Suprapubic skin (tissue), 4 donors: Measurements from ENCODE around the gene ADCY5.

Source experiments
- CTCF ChIP-seq, 2 donors: fragments of 200-600 bp in 1 of 2; fragments of 450-650 bp in 1 of 2; sonication (generic) in 1 of 2; IDR thresholded peaks; one replicate each; pipeline ENCODE4 v1.5.1; 2016 to 2019; ENCODE audit warnings: antibody characterized with exemption in 2 of 2, mild to moderate bottlenecking in 1 of 2, moderate library complexity in 1 of 2
- POLR2A ChIP-seq, 2 donors: fragments of 450-650 bp; IDR thresholded peaks; one replicate each; pipeline ENCODE4 v1.6.1; 2017; ENCODE audit warnings: antibody characterized with exemption in 2 of 2, mild to moderate bottlenecking in 2 of 2, moderate library complexity in 2 of 2
- POLR2AphosphoS5 ChIP-seq, 3 donors: sonication (generic); formaldehyde crosslinking; IDR thresholded peaks; one replicate each; pipeline ENCODE4 v1.6.1; 2017; ENCODE audit warnings: antibody characterized with exemption in 3 of 3

GRCh38 chr3:123481722-123482457 is 33.0 kb upstream of the ADCY5 start:
- TF ChIP-seq POLR2AphosphoS5 (IDR thresholded peaks at IDR 0.05): no peak
- TF ChIP-seq CTCF (IDR thresholded peaks at IDR 0.05): no peak
- no peak for TF ChIP-seq POLR2A (IDR thresholded peaks at IDR 0.05)
